Measurements from ENCODE around the gene CXCR4. TPM values are rescaled to one million over a fixed set of nuclear protein-coding genes. Genes with fewer than 3 reads are reported as not detected.

Gene CXCR4
- total and polyA plus RNA-seq, 10 of the 15 experiments (the other 5 are each of a cell fraction or from before 2014, with no cell fraction given), result 31.1 to 749 (median 52.7) TPM

GRCh38 chr2:136117909-136118818 lies at the start of gene CXCR4 (continued):
- no peak for TF ChIP-seq USF1 (IDR thresholded peaks at IDR 0.05; ENCODE audit: borderline replicate concordance, extremely low read length, insufficient read depth, low read depth, low read length)
- no peak for TF ChIP-seq YBX1 (IDR thresholded peaks at IDR 0.05)
- peak; percentile 55 for TF ChIP-seq HDAC6 (IDR thresholded peaks at IDR 0.05; ENCODE audit: unreplicated experiment)
- TF ChIP-seq WRNIP1 (IDR thresholded peaks at IDR 0.05; ENCODE audit: borderline replicate concordance, low read depth, low read length), result no peak
- TF ChIP-seq DPF2 (IDR thresholded peaks at IDR 0.05), result 0 out of 2 replicates have a peak, but pooled peaks have one; percentile 18
- TF ChIP-seq GATAD2B (conservative IDR thresholded peaks at IDR 0.05; ENCODE audit: low read depth), result peak; percentile 48; the same call in 1 of the 2 replicates
- peak; percentile 80 for TF ChIP-seq HDGF (IDR thresholded peaks at IDR 0.05)
- TF ChIP-seq ZNF687 (IDR thresholded peaks at IDR 0.05), result peak; percentile 95
- TF ChIP-seq TCF12 (IDR thresholded peaks at IDR 0.05; ENCODE audit: low read depth, low read length), result peak; percentile 61; the same call in 1 of the 2 replicates
- TF ChIP-seq SUZ12 (IDR thresholded peaks at IDR 0.05; ENCODE audit: unreplicated experiment), result peak; percentile 56
- no peak for TF ChIP-seq MTA3 (IDR thresholded peaks at IDR 0.05; ENCODE audit: borderline replicate concordance, low read length)
- TF ChIP-seq PAX5 (IDR thresholded peaks at IDR 0.05; ENCODE audit: borderline replicate concordance, low read depth, low read length), result no peak
- no peak for TF ChIP-seq CEBPZ (IDR thresholded peaks at IDR 0.05; ENCODE audit: low read depth, low read length)
- peak; percentile 62; the same call in 1 of the 2 replicates for TF ChIP-seq EED (IDR thresholded peaks at IDR 0.05; ENCODE audit: low read depth)
- no peak for TF ChIP-seq IRF3 (IDR thresholded peaks at IDR 0.05)
- no peak for TF ChIP-seq CHD4 (IDR thresholded peaks at IDR 0.05)
- peak; percentile 95 for TF ChIP-seq IKZF1 (conservative IDR thresholded peaks at IDR 0.05)
- peak; percentile 29; the same call in 1 of the 2 replicates for TF ChIP-seq NBN (IDR thresholded peaks at IDR 0.05)

Measured in GM12878 (cell line).